NCI-H69 (cell line): Measurements from ENCODE around the gene CCDC175.
A peak's percentile ranks its signal among the peaks of the same experiment; 100 is the strongest.

ENCODE experiments used
- DNase-seq: peaks from one replicate; lab custom pipeline; 2025; lab: John Stamatoyannopoulos, UW

Gene CCDC175

GRCh38 chr14:59576332-59577294, at the start of gene CCDC175:
Gene CCDC175 (minus strand): TSS chr14:59576812. CDS start chr14:59576775, 37 bp downstream.
- peak; percentile 98 for DNase-seq

- no peak for DNase-seq
Observed at GRCh38 chr14:59622631-59623030, 46.0 kb upstream of the CCDC175 start.

GRCh38 chr14:59619061-59619460, 42.4 kb upstream of the CCDC175 start:
- DNase-seq, result no peak

GRCh38 chr14:59601056-59601455, 24.4 kb upstream of the CCDC175 start:
- no peak for DNase-seq

GRCh38 chr14:59600211-59600945, 23.8 kb upstream of the CCDC175 start:
- DNase-seq, result no peak

- DNase-seq, result peak; percentile 34
Observed at GRCh38 chr14:59595071-59595470, 18.5 kb upstream of the CCDC175 start.

- DNase-seq, result no peak
Observed at GRCh38 chr14:59591641-59592370, 15.2 kb upstream of the CCDC175 start.

- DNase-seq, result no peak
Observed at GRCh38 chr14:59588101-59588500, 11.5 kb upstream of the CCDC175 start.

GRCh38 chr14:59585891-59586554, 9.4 kb upstream of the CCDC175 start:
- DNase-seq, result peak; percentile 29

- peak; percentile 67 for DNase-seq
Observed at GRCh38 chr14:59583755-59584154, 7.1 kb upstream of the CCDC175 start.

GRCh38 chr14:59582845-59583509, 6.4 kb upstream of the CCDC175 start:
- peak; percentile 26 for DNase-seq

GRCh38 chr14:59582161-59582560, 5.5 kb upstream of the CCDC175 start:
- DNase-seq, result peak; percentile 59

- no peak for DNase-seq
Observed at GRCh38 chr14:59580911-59581310, 4.3 kb upstream of the CCDC175 start.

GRCh38 chr14:59570122-59570521, 6.5 kb downstream of the CCDC175 start:
- DNase-seq, result peak; percentile 76

GRCh38 chr14:59566725-59567124, 9.9 kb downstream of the CCDC175 start:
- peak; percentile 95 for DNase-seq

GRCh38 chr14:59566296-59566695, 10.3 kb downstream of the CCDC175 start:
- DNase-seq, result peak; percentile 95

- peak; percentile 51 for DNase-seq
Observed at GRCh38 chr14:59565087-59565486, 11.5 kb downstream of the CCDC175 start.

GRCh38 chr14:59564366-59564765, 12.2 kb downstream of the CCDC175 start:
- DNase-seq, result peak; percentile 81

GRCh38 chr14:59547310-59547709, 29.3 kb downstream of the CCDC175 start:
- DNase-seq, result peak; percentile 64

GRCh38 chr14:59543873-59544272, 32.7 kb downstream of the CCDC175 start:
- no peak for DNase-seq

- no peak for DNase-seq
Observed at GRCh38 chr14:59541731-59542130, 34.9 kb downstream of the CCDC175 start.
